ENCODE measurements around the gene RHOU. TPM values are rescaled to one million over a fixed set of nuclear protein-coding genes. Genes with fewer than 3 reads are reported as not detected.
A peak's percentile ranks its signal among the peaks of the same experiment; 100 is the strongest.
"Not testable (repeated sequence)": the region's sequence is repeated elsewhere in the genome, so short reads cannot be mapped to it uniquely, and the experiment has no call there.

RHOU gene
- total and polyA plus RNA-seq, 2 donors (not counting 1 experiment from before 2014, with no cell fraction given), result 0.23 to 11.4 TPM

GRCh38 chr1:228691211-228691610 lies 44.1 kb upstream of the RHOU start:
- Histone ChIP-seq H3K4me2 (ENCODE audit: extremely low read depth, insufficient read depth, low read length) (no peak overlapping the region), H3K9me3 (ENCODE audit: control insufficient read depth, insufficient read depth, low read depth, low read length) (no peaks in the 10 kb centered on the region), H3K9ac (ENCODE audit: insufficient read depth, low read length) (no peak overlapping the region), H3K79me2 (ENCODE audit: control insufficient read depth, insufficient read depth, low read length) (no peaks in the 10 kb centered on the region), H3K4me3 (replicated peaks in 1 of 4; ENCODE audit: control extremely low read depth in 1 of 4, insufficient read depth in 1 of 4, low read depth in 3 of 4, low read length in 4 of 4) (no peak overlapping the region), H4K20me1 (ENCODE audit: control insufficient read depth, extremely low read depth, insufficient read depth, low read length) (no peaks in the 10 kb centered on the region), H2AFZ (ENCODE audit: low read length) (no peak overlapping the region), H3K27me3 (ENCODE audit: control insufficient read depth, insufficient read depth, low read length) (no peaks in the 10 kb centered on the region), H3K27ac (ENCODE audit: insufficient read depth, low read length) (no peak overlapping the region), H3K36me3 (ENCODE audit: control insufficient read depth, insufficient read depth, low read length) (no peaks in the 10 kb centered on the region), H3K4me1 (ENCODE audit: control insufficient read depth, extremely low read depth, insufficient read depth, low read length) (no peaks in the 10 kb centered on the region)
- TF ChIP-seq CTCF (conservative IDR thresholded peaks at IDR 0.05 in 1 of 2, IDR thresholded peaks at IDR 0.05 in 1 of 2; ENCODE audit: low read depth in 1 of 2, low read length in 2 of 2) (no peak), EZH2 (IDR thresholded peaks at IDR 0.05; ENCODE audit: low read length, missing control alignments) (no peak)
- no peak for DNase-seq (ENCODE audit: low read depth in 2 of 2)

GRCh38 chr1:228691926-228692325 lies 43.4 kb upstream of the RHOU start:
- no peaks in the 10 kb centered on the region for H3K36me3 ChIP-seq (ENCODE audit: control insufficient read depth, insufficient read depth, low read length)
- no peaks in the 10 kb centered on the region for H3K9me3 ChIP-seq (ENCODE audit: control insufficient read depth, insufficient read depth, low read depth, low read length)
- no peak overlapping the region for H3K9ac ChIP-seq (ENCODE audit: insufficient read depth, low read length)
- no peak overlapping the region for H3K4me3 ChIP-seq (replicated peaks in 1 of 4; ENCODE audit: control extremely low read depth in 1 of 4, insufficient read depth in 1 of 4, low read depth in 3 of 4, low read length in 4 of 4)
- no peaks in the 10 kb centered on the region for H4K20me1 ChIP-seq (ENCODE audit: control insufficient read depth, extremely low read depth, insufficient read depth, low read length)
- no peak overlapping the region for H3K27ac ChIP-seq (ENCODE audit: insufficient read depth, low read length)
- no peak overlapping the region for H2AFZ ChIP-seq (ENCODE audit: low read length)
- DNase-seq (ENCODE audit: low read depth in 2 of 2), result peak; percentile 21 to 55
- no peaks in the 10 kb centered on the region for H3K4me1 ChIP-seq (ENCODE audit: control insufficient read depth, extremely low read depth, insufficient read depth, low read length)
- no peaks in the 10 kb centered on the region for H3K27me3 ChIP-seq (ENCODE audit: control insufficient read depth, insufficient read depth, low read length)
- no peaks in the 10 kb centered on the region for H3K79me2 ChIP-seq (ENCODE audit: control insufficient read depth, insufficient read depth, low read length)
- no peak overlapping the region for H3K4me2 ChIP-seq (ENCODE audit: extremely low read depth, insufficient read depth, low read length)
- TF ChIP-seq CTCF (conservative IDR thresholded peaks at IDR 0.05 in 1 of 2, IDR thresholded peaks at IDR 0.05 in 1 of 2; ENCODE audit: low read depth in 1 of 2, low read length in 2 of 2), result peak; percentile 18 to 19
- TF ChIP-seq EZH2 (IDR thresholded peaks at IDR 0.05; ENCODE audit: low read length, missing control alignments), result no peak

- not testable (repeated sequence) for H3K9me3 ChIP-seq (ENCODE audit: control insufficient read depth, insufficient read depth, low read depth, low read length); H3K27ac ChIP-seq (ENCODE audit: insufficient read depth, low read length); DNase-seq (ENCODE audit: low read depth in 2 of 2); H3K79me2 ChIP-seq (ENCODE audit: control insufficient read depth, insufficient read depth, low read length); H3K4me2 ChIP-seq (ENCODE audit: extremely low read depth, insufficient read depth, low read length); H3K9ac ChIP-seq (ENCODE audit: insufficient read depth, low read length); H3K27me3 ChIP-seq (ENCODE audit: control insufficient read depth, insufficient read depth, low read length); H3K4me1 ChIP-seq (ENCODE audit: control insufficient read depth, extremely low read depth, insufficient read depth, low read length); H3K4me3 ChIP-seq (replicated peaks in 1 of 4; ENCODE audit: control extremely low read depth in 1 of 4, insufficient read depth in 1 of 4, low read depth in 3 of 4, low read length in 4 of 4); H3K36me3 ChIP-seq (ENCODE audit: control insufficient read depth, insufficient read depth, low read length); H4K20me1 ChIP-seq (ENCODE audit: control insufficient read depth, extremely low read depth, insufficient read depth, low read length); H2AFZ ChIP-seq (ENCODE audit: low read length)
Observed at GRCh38 chr1:228694447-228694846, 40.8 kb upstream of the RHOU start.
